Astrocyte of the hippocampus (primary cell): ENCODE results near the gene SLC38A1.
A peak's percentile ranks its signal among the peaks of the same experiment; 100 is the strongest.
"Not testable (repeated sequence)": the region's sequence is repeated elsewhere in the genome, so short reads cannot be mapped to it uniquely, and the experiment has no call there.

Experiments
- DNase-seq: peaks from one replicate; pipeline ENCODE4 v3.0.0; 2011; ENCODE audit warnings: low read depth, low spot score

Gene SLC38A1

DNA sequence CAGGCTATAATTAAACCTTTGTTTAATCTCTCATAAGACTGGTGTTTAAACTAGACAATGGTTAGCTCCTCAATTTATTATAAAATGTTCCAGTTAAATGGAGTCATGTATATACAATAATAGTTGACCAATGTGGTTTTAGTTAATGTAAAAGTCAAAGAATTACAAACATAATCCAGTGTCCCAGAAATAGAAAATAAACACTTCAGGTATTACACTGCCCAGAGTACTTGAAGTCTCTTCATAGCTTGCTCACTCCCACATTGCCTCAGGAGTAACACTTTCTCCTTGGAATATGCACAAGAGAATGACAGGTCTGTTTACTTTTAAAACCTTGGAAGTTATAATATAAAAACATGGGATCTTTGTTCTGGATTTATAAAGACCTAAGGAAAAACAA lies 60.5 kb downstream of the SLC38A1 start:
- no peak for DNase-seq

DNA sequence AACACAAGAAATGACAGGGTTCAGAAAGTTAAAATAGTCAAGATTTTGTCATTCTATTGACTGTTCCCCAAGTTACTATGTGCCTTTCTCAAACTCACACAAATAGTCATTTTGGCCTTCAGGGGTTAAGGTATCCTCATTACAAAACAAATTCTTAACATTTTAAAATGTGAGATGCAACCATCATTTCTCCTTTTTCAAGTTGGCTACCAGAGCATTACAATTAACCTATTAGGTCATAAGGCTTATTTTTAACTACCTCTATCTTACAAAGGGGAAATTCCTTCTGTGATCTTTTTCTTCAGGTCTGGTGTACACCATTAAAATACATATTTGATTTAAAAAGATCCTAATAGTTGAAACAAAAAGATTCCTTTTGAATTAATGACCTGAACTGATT lies 61.2 kb downstream of the SLC38A1 start:
- no peak for DNase-seq

DNA sequence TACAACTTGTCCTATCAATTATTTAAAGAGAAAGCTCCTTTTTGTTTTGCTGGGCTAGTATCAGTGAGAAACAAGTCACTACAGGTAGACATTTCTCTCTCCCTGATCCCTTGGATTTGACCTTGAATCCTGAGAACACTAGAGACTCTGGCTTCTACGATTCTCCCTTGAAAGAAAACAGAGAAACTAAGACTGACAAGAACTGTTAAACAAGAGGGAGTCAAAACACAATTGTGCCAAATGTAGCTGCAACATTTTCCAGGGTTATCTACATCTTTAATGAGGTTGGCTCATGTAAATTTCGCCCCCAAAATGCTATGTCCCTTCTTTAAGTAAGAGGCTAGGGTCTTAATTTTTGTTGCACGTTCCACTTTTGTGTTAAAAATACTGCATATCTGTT lies 62.4 kb downstream of the SLC38A1 start:
- DNase-seq: no peak

DNA sequence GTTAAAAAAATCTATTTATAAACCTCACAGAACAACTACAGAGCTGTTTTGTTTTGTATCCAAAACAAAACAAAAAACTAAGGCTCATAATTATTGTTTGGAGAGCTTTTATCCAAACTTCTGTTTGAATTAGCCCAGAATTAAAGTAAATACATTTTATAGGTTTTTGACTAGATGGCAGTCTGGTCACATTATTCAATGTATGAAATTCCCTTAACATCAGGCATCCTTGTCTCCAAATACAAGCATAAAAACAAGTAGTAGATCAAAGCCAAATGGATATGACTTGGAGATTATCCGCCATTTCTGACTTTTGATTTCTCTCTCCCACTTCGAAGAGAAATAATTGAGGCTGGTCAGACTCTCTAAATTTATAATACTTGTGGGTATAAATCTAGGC lies 63.5 kb downstream of the SLC38A1 start:
- no peak for DNase-seq

DNA sequence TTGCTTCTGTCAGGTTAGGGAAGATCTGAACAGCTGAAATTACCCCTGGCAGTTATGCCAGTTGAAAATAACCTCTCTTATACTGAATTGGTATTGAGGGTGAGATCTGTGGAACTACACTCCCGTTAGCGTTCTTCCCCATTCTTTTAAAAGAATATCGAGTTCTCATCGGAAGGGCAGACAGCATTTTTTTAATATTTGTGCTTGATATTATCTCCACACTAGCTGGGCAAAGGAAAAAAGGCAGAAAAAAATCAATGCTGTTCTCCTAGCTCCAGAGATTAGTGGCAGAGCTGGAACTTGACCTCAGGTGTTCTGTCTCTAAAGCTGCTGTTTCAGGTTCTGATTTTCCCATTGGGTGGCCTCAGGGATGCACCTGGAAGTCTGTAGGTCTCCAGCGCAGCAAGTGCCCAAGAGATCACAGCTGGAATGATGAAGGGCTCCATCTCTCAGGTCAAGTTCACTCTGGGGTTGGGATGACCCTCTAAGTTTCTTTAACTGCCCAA lies 67.5 kb downstream of the SLC38A1 start:
- no peak for DNase-seq

DNA sequence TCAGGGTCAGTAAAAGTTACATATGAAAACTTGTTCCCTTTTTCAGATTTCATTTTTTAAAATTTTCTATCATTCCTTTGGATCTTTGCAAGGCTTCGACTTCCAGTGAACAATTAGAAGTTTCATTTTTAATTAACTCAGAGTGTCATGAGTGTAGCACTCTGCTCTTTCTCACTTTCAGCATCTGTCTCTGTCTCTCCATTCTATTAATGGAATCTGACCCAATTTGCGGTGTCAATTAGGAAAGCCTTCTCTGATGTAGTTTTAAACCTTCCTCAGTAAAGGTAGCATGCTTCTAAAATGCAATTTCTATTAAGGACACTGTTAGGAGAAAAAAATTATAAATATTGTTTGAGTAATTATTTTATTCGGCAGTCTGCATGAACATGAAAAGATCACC lies 68.3 kb downstream of the SLC38A1 start:
- DNase-seq: no peak

DNA sequence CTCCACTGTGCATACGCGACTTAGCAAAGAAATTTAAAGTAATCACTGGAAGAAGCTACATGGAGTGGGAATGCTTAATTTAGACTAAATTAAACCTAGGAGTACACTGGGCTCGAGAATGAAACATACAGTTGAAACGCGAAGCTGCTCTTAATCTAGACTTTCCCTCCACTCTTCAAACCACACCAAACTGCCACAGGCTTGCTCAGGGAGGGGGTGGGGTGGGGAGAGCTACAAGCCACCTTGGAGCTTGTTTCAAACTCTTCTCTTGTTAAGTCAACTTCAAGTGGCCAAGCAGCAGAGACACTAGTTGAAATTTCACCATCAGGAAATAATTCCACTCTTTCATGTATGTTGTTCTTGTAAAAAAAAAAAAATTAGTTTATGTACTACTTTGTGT lies 69.9 kb downstream of the SLC38A1 start:
- no peak for DNase-seq

DNA sequence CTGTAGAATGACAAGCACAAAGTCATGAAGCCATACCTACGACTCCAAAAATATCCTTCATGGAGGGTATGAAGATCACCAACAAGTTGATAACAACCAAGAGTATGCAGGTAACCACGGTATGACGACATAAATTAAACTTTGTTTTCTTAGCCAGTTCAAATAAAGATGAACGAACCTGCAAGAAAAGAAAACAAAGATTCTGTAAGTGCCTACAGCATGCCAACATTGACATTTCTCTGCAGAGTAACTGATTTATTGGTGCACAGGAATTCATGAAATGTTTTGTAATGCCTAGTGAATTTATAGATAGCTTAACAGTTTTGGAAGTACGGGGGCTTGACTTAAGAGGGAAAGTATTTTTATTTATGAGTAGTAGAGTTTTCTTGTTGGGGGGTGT lies 71.0 kb downstream of the SLC38A1 start:
- no peak for DNase-seq

DNA sequence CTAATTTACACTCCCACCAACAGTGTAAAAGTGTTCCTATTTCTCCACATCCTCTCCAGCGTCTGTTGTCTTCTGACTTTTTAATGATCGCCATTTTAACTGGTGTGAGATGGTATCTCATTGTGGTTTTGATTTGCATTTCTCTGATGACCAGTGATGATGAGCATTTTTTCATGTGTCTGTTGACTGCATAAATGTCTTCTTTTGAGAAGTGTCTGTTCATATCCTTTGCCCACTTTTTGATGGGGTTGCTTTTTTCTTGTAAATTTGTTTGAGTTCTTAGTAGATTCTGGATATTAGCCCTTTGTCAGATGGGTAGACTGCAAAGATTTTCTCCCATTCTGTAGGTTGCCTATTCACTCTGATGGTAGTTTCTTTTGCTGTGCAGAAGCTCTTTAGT lies 78.3 kb downstream of the SLC38A1 start:
- DNase-seq: not testable (repeated sequence)

DNA sequence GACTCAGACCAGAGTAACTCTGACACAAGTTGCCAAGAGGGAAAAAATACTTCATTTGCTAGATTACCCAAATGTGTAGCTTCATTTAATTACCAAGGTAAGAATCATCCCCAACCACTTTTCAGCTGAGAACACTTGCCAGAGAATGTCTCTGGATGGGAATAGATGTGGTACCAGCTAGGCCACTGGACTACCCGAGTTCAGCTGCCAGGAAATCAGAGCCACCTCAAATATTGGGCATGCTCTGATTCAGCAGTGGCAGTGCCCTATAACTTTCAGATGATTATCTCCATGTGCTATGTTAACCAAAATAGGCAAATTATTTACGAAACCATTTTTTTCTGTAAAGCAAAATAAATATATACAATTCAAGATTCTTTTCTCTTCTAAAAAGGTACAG lies 80.7 kb downstream of the SLC38A1 start:
- DNase-seq: no peak

DNA sequence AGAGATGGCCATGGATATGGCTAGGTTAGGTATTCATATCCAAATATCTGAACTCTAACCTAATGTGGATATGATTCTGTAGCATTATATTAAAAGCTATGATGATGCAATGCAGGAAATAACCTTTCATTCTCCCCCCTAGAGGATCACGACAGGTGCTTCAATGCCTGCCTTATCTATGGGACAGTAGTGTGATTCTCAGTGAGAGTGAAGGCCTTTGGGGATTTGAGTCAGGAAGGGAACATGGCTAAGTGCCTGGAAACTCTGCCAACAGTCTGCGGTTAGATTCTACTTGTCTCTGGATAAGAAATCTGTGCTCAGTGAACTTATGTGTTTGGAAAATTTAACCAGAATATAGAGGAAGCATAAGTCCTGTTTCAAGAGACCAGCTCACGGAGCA lies 81.8 kb downstream of the SLC38A1 start:
- DNase-seq: peak; percentile 84

DNA sequence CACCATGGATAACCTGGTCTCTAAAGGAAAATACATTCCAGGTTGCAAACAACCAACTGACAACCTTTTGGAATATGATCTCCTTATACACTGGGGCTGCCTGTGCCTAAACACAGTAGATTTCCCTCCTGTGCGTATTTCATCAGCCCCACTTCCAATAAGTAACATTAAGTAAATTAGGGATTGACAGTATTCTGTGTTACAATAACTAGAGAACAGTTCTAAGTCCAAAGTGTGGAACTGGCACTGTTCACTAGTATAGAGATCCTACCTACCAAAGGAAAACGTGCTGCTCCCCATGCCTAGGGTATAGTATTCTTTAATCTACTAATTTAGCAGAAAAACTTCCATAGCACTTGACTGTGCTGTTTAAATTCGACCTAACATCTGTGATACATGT lies 82.8 kb downstream of the SLC38A1 start:
- no peak for DNase-seq

DNA sequence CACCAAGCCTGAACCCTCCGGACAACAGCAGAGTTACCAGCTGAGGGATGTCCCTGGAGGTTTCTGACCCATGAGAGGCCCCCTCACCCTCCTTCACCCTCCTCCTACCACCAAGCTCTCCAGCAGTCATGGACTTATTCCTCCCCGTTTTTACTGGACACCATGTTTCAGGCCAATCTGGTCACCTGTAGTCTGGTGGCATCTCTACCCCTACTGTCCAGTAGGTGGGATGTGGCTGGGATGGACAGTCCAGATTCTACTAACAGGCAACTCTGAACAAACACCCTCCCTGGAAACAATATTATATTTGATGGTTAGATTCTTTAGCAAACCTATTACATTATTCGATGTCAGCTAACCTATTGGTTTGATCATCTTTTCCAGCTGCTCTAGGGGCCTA lies 83.2 kb downstream of the SLC38A1 start:
- no peak for DNase-seq

DNA sequence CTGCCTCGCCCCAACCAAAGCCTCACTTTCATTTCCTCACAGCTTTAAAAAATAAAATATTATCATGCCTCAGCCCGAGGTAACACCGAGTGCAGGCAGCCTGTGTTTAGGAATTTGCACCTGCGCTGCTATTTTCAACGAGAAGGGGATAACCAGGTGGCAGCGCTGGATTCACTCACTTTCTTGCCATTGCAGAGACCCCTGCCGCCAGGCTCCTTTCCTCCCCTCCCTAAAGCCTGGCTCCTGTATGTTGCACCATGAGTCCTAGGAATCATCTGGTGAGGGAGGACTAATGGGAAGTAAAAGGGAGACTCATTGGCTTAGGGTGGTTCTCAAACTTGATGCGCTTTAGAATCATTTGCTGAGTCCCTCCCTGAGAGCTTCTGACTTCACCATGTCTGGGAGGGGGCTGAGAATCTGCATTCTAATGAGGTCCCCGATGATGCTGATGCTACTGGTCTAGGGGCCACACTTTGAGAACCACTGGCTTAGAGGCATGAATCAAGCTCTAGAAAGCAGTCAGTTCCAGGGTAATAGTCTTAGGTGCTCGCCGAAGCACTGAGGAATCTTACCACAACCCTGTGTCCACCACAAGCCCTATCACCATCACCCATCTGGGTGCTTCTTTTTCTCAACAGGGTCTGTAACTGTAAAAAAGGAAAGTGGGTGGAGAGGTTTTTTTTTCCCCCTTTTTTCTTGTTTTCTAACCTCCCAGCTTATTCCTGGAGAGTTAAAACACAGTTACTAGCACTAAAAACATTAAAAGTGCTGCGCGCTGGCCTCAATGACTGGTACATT lies 83.8 kb downstream of the SLC38A1 start:
- DNase-seq: no peak

DNA sequence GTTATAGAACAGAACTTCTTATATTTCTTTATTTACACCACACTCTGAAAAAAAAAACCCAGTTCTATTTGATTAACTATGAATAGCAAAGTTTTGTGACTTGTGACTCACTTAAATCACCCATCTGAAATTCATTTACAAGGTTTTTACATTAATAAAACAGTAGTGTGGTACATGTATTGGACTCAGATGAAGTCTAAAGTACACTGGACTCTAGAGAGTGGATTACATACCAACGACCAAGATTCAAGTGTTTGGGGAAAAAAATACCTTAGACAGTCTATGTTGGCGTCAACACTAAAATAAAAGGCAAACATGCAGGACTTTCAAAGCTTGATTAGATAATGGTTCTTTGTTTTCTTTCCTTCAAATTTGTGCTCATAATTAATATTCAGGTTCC lies 85.7 kb downstream of the SLC38A1 start:
- no peak for DNase-seq

DNA sequence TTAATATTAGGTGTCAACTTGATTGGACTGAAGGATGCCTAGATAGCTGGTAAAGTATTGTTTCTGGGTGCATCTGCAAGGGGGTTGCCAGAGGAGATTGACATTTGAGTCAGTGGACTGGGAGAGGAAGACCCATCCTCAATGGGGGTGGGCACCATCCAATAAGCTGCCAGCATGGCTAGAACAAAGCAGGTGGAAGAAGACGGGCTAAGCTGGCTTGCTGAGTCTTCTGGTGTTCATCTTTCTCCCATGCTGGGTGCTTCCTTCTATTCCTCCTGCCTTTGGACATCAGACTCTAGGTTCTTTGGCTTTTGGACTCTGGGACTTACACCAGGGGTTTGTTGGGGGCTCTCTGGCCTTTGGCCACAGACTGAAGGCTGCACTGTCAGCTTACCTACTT lies 87.4 kb downstream of the SLC38A1 start:
- no peak for DNase-seq

DNA sequence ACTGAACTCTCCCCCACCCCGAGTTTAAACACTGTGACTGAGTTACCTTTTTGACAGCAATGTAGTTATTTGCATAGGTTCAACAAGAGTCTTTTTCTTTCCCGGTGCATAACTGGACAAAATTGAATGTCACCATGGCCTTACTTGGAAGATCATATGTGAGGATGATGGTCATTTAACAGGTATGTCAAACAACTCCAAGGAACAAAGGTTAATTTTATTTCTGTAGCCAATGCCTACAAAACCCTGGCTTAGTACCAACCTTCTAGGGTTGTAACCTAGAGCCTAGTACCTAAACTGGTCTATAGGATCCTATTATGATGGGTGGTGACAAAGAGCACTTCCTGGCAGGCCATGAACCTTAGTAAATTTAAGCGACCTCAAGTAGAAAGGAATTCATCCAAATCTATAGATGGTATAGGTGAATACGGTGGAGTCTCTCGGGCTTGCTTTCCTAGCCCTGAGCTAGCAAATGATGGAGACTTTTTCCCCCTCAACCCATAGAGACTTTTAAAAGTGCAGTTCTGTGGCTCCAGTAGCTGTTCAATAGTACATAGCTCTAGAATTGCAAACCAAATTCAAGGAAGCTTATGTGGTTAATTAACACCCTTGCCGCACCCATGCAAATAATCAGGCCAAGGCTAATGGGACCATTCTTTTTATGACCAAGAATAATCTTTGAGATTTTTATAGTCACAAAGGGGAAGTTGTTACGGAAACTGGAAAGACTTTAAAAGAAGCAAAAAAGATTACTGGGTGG lies 89.0 kb downstream of the SLC38A1 start:
- DNase-seq: no peak

DNA sequence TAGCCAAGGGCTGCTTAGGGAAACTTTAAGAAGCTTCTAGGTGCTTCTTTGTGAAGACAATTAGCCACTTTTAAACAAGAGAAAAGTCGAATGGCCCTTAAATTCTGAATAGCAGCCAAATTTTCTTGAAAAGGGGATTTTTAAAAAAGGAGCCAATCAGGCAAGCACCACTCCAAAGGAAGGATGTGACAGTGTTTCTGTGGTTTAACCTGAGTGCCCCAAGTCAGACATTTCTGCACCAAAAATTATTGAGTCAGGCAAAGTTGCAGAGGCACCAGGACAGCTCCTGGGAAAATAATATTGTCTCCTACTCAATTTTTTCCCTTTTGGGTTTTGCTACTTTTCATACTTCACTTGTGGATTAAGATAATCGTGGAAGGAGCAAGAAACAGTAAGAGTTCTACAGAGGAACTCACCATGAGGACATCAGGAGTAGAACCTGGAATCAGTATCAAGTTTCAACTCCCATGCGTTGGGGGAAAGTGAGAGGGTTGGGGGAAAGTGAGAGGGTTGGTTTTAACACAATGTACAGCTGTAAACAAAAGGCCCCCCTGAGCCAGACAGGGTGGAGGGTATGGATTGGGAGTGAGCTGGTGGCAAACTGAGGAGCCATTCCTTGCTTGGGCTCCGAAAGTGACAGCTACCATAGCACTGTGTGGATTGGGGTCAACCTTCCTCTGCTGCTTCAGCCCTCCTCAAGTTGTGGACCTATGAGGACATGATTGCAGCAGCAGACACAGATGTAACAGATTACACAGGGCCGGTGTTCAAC lies 90.8 kb downstream of the SLC38A1 start:
- DNase-seq: no peak

DNA sequence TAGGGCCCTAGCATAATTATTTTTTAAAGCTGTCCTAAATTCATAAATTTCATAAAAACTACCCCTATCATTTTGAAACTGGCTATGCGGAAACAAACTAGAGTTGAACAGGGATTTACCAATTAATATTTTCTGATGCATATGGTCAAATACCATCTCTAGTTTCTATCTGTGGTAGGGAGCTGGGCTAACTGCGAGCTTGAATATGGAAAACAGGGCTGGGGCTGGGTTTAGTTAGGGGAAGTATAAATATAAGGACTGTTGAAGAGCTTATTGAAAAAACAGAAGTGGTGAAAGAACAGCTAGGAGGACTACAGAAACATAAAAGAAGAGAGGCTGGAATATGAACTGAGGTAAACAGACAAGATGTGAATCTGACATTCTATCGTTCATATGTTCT lies 91.8 kb downstream of the SLC38A1 start:
- DNase-seq: no peak

DNA sequence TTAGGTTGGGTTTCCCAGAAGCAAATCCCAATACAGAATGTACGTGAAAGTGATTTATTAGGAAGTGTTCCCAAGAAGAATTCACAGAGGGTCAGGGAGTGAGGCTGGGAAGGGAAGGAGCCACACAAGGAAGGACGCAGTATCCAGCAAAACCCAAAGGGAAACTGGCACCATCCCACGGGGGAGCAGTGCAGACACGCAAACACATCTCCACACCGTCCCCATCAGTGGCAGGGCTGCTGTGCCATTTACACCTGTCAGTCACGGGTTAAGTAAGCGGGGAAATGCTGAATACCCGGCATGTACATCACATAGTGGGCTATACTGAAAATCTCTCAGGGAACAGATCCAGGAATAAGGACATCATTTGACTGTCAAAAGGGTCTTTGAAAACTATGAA lies 93.9 kb downstream of the SLC38A1 start:
- DNase-seq: no peak

DNA sequence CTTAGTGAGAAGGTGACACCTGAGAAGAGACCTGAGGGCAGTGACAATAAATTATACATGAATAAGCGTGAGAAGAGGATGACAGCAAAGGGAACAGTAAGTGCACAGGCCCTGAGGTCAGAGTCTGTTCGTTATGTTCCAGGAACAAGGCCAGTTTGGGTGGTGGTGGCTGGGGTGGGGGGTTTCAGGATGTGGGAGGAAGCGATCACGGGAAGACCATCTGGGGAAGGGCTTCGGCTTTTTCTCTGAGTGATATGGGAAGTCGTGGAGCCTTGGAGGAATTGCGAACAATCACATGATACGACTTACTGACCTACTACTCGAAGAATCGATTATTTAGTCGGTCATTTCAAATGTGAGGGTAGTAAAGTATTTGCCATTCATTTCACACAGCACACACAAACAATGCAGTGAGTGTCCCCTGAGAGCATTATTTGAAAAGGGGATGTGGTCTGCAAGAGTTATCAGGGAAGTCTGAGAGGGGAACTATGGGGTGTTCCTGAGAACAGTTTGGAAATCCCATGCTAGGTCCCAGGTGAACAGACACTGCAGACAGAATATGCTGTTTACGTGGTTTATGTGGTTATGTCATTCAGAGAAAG lies 94.7 kb downstream of the SLC38A1 start:
- no peak for DNase-seq

DNA sequence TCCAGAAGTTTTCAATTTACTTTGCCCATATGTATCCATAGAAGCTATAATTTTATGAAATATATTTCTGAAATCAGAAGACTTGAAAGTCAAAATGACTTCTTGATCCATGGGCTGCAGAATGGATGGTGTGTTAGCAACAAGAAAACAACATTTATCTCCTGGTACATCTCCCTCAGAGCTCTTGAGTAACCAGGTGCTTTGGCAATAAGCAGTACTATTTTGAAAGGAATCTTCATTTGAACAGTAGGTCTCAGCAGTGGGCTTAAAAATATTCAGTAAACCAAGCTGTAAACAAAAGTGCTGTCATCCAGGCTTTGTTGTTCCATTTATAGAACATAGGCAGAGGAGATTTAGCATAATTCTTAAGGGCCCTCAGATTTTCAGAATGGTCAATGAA lies 100.4 kb downstream of the SLC38A1 start:
- no peak for DNase-seq
